ENCODE measurements around the gene RHBDL2. TPM values are rescaled to one million over a fixed set of nuclear protein-coding genes. Genes with fewer than 3 reads are reported as not detected.
A peak's percentile ranks its signal among the peaks of the same experiment; 100 is the strongest.

The RHBDL2 gene
- total and polyA plus RNA-seq, 9 of the 15 experiments (the other 6 are each of a cell fraction or from before 2014, with no cell fraction given): not detected

DNA sequence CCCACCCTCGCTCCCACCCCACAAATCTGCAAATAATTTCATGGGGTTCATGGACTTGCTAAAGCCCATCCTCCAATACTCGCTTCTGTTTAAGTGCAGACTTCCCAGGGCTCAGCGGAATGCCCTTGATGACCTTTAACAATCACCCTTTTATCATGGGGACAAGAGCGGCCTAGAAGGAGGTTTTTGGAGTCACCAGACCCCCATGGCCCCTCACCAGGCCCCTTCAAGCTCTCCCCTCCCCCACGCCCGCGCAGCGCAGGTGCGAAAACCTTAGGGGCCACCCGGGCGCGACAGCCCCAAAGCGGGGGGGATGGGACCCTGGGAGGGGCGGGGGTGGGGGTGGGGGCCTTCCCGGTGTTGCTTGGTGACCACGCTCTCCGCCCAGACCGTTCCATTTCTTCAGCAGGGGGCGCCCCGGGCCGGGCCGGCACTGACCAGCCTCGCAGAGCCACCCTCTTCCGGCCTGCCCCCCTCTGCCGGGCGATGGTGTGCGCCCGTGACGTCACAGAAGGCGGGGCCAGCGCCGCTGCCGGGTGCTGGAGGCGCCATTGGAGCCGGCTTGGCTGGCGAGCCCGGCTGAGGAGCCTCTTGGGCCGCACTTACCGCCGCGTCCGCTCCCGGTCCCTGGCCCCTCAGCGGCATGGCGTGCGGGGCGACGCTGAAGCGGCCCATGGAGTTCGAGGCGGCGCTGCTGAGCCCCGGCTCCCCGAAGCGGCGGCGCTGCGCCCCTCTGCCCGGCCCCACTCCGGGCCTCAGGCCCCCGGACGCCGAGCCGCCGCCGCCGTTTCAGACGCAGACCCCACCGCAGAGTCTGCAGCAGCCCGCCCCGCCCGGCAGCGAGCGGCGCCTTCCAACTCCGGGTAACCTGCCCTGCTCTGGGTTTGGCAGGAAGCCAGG lies 49.4 kb upstream of the RHBDL2 start, which contains the start of gene AKIRIN1 (continued):
- no peak for TF ChIP-seq ZBTB40 (IDR thresholded peaks at IDR 0.05)
- TF ChIP-seq ZBTB40 (CRISPR knock-in tag; IDR thresholded peaks at IDR 0.05): no peak
- TF ChIP-seq RERE (CRISPR knock-in tag; IDR thresholded peaks at IDR 0.05; ENCODE audit: borderline replicate concordance): no peak
- TF ChIP-seq ZNF134 (CRISPR knock-in tag; conservative IDR thresholded peaks at IDR 0.05): no peak
- no peak for TF ChIP-seq CEBPB (tag; IDR thresholded peaks at IDR 0.05)
- no peak for TF ChIP-seq MIER1 (IDR thresholded peaks at IDR 0.05; ENCODE audit: low read depth)
- peak; percentile 100 for TF ChIP-seq ETV1 (tag; conservative IDR thresholded peaks at IDR 0.05; ENCODE audit: low read depth)
- no peak for TF ChIP-seq SAFB2 (IDR thresholded peaks at IDR 0.05; ENCODE audit: borderline replicate concordance, low read depth, low read length, severe bottlenecking)
- peak; percentile 87 for TF ChIP-seq HNRNPLL (IDR thresholded peaks at IDR 0.05; ENCODE audit: low read depth, low read length, poor library complexity, severe bottlenecking)

Data from K562 (cell line).